RWPE1 (cell line): ENCODE results near the gene CADM2.
A peak's percentile ranks its signal among the peaks of the same experiment; 100 is the strongest.
"Not testable (repeated sequence)": the region's sequence is repeated elsewhere in the genome, so short reads cannot be mapped to it uniquely, and the experiment has no call there.

ENCODE experiments used
- CTCF ChIA-PET: fragments of 350-600 bp; sonication (Branson Sonifier 250); formaldehyde crosslinking; extraction: SDS; loops from one replicate; lab custom pipeline; 2021; lab: Yijun Ruan, JAX
- POLR2A ChIA-PET: fragments of 400-600 bp; formaldehyde crosslinking; extraction: SDS; loops from one replicate; lab custom pipeline; 2020; ENCODE audit warnings: antibody characterized with exemption; ENCODE audit not compliant: low non-redundant PET; lab: Yijun Ruan, JAX
- DNase-seq: peaks from one replicate; pipeline ENCODE4 v3.0.0; 2012; ENCODE audit warnings: low spot score
- H3K27ac ChIP-seq: fragments of 450-650 bp; 2 replicates; pipeline ENCODE4 v1.5.1; 2017
- TF ChIP-seq, protein P1 (sequence below): fragments of 450-650 bp; conservative IDR thresholded peaks from 2 replicates; pipeline ENCODE4 v1.5.1; 2017; ENCODE audit warnings: low read depth, mild to moderate bottlenecking

The CADM2 gene

DNA sequence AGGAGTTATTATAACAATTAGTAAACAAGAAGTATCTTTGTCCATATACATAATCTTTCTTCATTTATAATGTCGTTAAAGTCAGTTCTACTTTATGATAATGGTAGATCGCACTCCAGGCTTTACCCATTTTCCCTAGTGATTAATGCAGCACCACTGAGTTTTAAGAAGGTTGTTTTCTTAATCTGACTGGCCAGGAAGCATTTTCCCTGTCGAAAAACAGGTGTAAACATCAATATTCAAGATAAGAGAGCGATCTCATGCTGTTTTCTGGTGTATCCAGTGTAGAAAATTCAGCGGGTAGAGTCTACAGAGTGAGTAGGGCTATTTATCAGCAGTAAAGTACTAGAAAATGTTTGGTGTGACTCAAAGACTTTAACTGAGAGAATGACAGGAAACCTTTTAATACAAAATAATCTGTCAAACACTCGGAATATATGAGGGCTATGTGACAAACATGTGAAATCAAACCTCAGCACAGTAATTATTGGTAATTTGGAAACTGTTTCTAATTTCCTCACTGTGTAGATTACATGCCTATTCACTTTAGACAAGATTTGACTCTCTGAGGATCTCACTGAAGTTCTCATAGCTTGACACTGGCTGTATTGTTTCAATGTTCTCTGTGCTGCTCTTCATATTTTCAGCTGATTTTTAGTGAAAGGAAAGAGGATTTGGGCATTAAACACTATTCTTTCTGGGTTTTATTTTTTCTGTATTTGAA is 1019.0 kb downstream of the CADM2 start:
- DNase-seq = no peak
- TF ChIP-seq, protein P1, sequence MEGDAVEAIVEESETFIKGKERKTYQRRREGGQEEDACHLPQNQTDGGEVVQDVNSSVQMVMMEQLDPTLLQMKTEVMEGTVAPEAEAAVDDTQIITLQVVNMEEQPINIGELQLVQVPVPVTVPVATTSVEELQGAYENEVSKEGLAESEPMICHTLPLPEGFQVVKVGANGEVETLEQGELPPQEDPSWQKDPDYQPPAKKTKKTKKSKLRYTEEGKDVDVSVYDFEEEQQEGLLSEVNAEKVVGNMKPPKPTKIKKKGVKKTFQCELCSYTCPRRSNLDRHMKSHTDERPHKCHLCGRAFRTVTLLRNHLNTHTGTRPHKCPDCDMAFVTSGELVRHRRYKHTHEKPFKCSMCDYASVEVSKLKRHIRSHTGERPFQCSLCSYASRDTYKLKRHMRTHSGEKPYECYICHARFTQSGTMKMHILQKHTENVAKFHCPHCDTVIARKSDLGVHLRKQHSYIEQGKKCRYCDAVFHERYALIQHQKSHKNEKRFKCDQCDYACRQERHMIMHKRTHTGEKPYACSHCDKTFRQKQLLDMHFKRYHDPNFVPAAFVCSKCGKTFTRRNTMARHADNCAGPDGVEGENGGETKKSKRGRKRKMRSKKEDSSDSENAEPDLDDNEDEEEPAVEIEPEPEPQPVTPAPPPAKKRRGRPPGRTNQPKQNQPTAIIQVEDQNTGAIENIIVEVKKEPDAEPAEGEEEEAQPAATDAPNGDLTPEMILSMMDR = no peak
- CTCF ChIA-PET = no interaction called here
- POLR2A ChIA-PET = no interaction called here
- no peak overlapping the region for H3K27ac ChIP-seq

DNA sequence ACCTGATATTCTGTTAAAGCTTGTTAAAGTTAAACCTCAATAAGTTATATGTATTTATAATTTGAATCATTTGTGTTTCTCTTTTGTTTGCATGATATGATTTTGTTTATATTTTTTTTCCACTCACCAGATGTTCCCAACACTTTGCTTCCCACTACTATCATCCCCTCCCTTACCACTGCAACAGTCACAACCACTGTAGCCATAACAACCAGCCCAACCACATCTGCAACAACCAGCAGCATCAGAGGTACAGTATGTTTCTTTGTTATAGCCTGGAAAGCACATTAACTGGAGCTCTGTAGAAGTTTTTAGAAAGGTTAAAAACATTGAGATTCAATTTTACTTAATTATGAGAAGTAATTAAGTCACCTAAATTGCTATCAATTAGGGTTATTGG is 1020.2 kb downstream of the CADM2 start:
- ChIA-PET CTCF (no interaction called here), POLR2A (no interaction called here)
- DNase-seq = no peak
- TF ChIP-seq, protein P1 = no peak
- H3K27ac ChIP-seq = no peak overlapping the region

DNA sequence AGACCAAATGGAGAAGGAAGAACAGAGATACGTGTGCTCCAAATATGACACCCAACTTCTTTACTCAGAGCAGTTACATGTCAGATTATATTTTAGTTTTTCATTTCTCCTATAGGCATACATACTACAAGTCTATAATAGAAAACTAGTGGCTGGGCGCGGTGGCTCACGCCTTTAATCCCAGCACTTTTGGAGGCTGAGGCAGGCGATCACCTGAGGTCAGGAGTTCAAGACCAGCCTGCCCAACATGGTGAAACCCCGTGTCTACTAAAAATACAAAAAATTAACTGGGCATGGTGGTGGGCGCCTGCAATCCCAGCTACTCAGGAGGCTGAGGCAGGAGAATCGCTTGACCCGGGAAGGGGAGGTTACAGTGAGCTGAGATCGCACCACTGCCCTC is 1030.8 kb downstream of the CADM2 start:
- DNase-seq, H3K27ac ChIP-seq, CTCF ChIA-PET, POLR2A ChIA-PET: not testable (repeated sequence)

DNA sequence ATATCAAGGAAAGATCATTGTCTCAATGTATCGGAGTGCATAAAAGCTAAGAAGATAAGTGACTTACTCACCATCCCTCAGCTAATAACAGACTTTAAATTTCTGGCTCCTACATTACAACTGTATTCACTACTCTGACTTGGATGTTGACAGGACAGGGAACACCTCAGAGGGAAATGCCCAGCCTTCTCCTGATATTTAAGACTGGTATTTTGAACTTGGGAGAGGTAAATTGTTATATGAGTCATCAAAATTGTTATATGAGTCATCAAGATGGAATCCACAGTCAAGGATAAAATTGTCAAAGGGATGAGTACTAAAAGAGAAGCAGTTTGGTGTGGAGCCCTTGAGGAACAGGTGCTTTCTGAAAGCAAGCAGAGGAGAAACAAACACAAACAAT is 1070.8 kb downstream of the CADM2 start:
- peak; percentile 1 for DNase-seq
- POLR2A ChIA-PET = no interaction called here
- no peak overlapping the region for H3K27ac ChIP-seq
- CTCF ChIA-PET = no interaction called here
- TF ChIP-seq, protein P1 = no peak

DNA sequence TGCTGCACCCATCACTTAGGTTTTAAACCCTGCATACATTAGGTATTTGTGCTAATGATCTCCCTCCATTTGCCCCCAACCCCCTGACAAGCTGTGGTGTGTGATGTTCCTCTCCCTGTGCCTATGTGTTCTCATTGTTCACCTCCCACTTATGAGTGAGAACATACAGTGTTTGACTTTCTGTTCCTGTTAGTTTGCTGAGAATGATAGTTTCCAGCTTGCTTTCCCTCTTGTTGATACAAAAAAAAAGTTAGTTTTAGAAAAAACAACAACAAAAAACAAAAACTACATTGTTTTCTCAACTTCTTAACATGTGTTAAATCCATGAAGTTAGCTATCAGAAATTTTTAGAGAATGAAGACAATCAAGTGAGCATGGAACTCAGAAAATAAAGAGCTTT is 1079.1 kb downstream of the CADM2 start:
- ChIA-PET POLR2A (no interaction called here), CTCF (no interaction called here)
- H3K27ac ChIP-seq = no peak overlapping the region
- TF ChIP-seq, protein P1 = no peak
- no peak for DNase-seq

DNA sequence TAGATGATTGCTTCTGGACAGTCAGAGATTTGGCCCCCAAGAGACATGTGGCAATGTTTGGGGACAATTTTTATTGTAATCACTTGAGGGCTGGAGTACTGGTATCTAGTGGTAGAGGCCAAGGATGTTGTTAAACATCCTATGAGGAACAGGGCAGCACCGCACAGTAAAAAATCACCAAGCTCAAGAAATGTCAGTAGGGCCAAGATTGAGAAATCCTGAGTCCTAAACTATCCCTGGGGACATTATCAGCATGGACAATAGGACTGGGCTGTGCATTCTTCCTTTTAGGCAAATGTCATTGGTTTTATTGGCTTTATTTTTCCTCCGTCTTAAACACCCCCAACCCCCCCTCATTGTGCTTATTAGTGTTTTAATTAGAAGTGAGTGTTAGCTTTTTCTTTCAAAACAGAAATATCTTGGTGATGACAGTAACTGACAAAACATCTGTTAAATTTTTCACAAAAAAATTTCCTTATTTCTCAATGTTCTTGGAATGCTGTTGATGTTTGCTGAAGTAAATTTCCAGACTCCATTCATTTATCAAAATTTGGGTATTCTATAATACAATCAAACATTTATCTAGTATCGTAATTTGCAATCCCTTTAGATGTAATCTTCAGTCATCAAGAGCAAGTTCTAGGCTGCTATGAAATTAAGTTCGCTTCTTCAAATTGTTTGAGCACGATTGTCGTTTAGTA is 1087.8 kb downstream of the CADM2 start:
- H3K27ac ChIP-seq = no peak overlapping the region
- TF ChIP-seq, protein P1 = no peak
- no peak for DNase-seq
- ChIA-PET POLR2A (no interaction called here), CTCF (no interaction called here)

DNA sequence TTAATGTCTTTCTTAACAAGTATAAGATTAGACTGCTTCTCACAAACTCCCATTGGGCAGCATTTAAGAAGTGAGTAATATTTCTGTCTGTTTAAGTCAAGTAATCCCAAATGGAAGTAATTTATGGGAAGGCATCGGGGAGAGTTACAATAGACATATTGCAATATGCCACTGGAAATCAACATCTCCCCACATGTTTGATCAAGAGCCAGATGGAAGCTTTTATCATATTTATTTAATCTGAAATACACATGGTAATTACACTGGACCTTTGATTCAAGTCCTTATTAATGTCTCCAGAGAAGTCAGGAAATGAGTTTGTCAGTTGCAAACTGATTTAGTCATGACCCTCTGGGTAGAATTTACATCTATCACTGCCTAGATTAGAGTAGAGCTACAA is 1088.4 kb downstream of the CADM2 start:
- POLR2A ChIA-PET = no interaction called here
- no peak for DNase-seq
- CTCF ChIA-PET = no interaction called here
- H3K27ac ChIP-seq = no peak overlapping the region
- TF ChIP-seq, protein P1 = no peak
